ENCODE results near the gene HTN3. TPM values are rescaled to one million over a fixed set of nuclear protein-coding genes. Genes with fewer than 3 reads are reported as not detected.

The HTN3 gene
- polyA plus RNA-seq, 1 donor (not counting 4 experiments of a cell fraction or from before 2014, with no cell fraction given), result not detected

DNA sequence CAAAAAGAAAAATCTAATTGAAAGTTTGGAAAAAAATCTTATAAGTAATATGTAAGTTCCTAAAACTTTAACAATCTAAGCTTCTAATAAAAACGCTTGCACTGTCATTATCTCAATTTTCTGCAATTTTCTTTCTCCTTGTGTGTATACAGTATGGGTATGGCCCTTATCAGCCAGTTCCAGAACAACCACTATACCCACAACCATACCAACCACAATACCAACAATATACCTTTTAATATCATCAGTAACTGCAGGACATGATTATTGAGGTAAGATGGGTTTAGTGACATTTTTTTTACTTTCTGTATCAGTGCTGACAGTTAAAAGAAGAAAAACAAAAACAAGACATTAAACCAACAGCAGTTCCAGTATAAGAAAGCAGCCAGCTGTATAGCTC is 27.5 kb upstream of the HTN3 start:
- Histone ChIP-seq H3K79me2 (ENCODE audit: control insufficient read depth, insufficient read depth, low read length) (no peaks in the 10 kb centered on the region), H3K36me3 (ENCODE audit: control insufficient read depth in 2 of 2, extremely low read depth in 1 of 2, insufficient read depth in 2 of 2, low read length in 2 of 2) (no peaks in the 10 kb centered on the region), H3K9me3 (ENCODE audit: control insufficient read depth, low read depth, low read length) (no peaks in the 10 kb centered on the region), H3K4me3 (ENCODE audit: control insufficient read depth in 2 of 3, extremely low read depth in 1 of 3, insufficient read depth in 2 of 3, low read depth in 1 of 3, low read length in 3 of 3) (no peak overlapping the region), H3K4me2 (ENCODE audit: control insufficient read depth, extremely low read depth, insufficient read depth, low read depth, low read length) (no peak overlapping the region), H3K9me1 (ENCODE audit: control insufficient read depth, extremely low read depth, insufficient read depth, low read length) (no peaks in the 10 kb centered on the region), H4K20me1 (ENCODE audit: control insufficient read depth, extremely low read depth, insufficient read depth, low read length) (no peaks in the 10 kb centered on the region), H3K4me1 (ENCODE audit: control insufficient read depth, extremely low read depth, insufficient read depth, low read length) (no peaks in the 10 kb centered on the region), H2AFZ (ENCODE audit: control insufficient read depth, low read length) (no peak overlapping the region), H3K27me3 (ENCODE audit: control insufficient read depth, extremely low read depth, insufficient read depth, low read length) (no peaks in the 10 kb centered on the region), H3K9ac (ENCODE audit: control insufficient read depth, extremely low read depth, insufficient read depth, low read length) (no peak overlapping the region), H3K27ac (ENCODE audit: control insufficient read depth, insufficient read depth, low read length) (no peak overlapping the region)
- FAIRE-seq, result no peak
- dilution Hi-C loops (cut with MboI; ENCODE audit: extremely low pct_ligation_motif_present, low sequenced_read_pairs), result no loop called here
- no peak for DNase-seq (ENCODE audit: low read depth, low spot score)
- TF ChIP-seq EZH2 (IDR thresholded peaks at IDR 0.05; ENCODE audit: low read length) (no peak), CTCF (optimal IDR thresholded peaks at IDR 0.05 in 1 of 3, IDR thresholded peaks at IDR 0.05 in 1 of 3, conservative IDR thresholded peaks at IDR 0.05 in 1 of 3; ENCODE audit: extremely low read depth in 1 of 3, insufficient read depth in 2 of 3, low read length in 3 of 3) (no peak)

GRCh38 chr4:70002507-70002906 is 25.8 kb upstream of the HTN3 start:
- DNase-seq (ENCODE audit: low read depth, low spot score), result no peak
- Histone ChIP-seq H3K4me1 (ENCODE audit: control insufficient read depth, extremely low read depth, insufficient read depth, low read length) (no peaks in the 10 kb centered on the region), H3K4me2 (ENCODE audit: control insufficient read depth, extremely low read depth, insufficient read depth, low read depth, low read length) (no peak overlapping the region), H3K27me3 (ENCODE audit: control insufficient read depth, extremely low read depth, insufficient read depth, low read length) (no peaks in the 10 kb centered on the region), H3K9ac (ENCODE audit: control insufficient read depth, extremely low read depth, insufficient read depth, low read length) (no peak overlapping the region), H2AFZ (ENCODE audit: control insufficient read depth, low read length) (no peak overlapping the region), H3K27ac (ENCODE audit: control insufficient read depth, insufficient read depth, low read length) (no peak overlapping the region), H3K79me2 (ENCODE audit: control insufficient read depth, insufficient read depth, low read length) (no peaks in the 10 kb centered on the region), H4K20me1 (ENCODE audit: control insufficient read depth, extremely low read depth, insufficient read depth, low read length) (no peaks in the 10 kb centered on the region), H3K9me3 (ENCODE audit: control insufficient read depth, low read depth, low read length) (no peaks in the 10 kb centered on the region), H3K9me1 (ENCODE audit: control insufficient read depth, extremely low read depth, insufficient read depth, low read length) (no peaks in the 10 kb centered on the region), H3K4me3 (ENCODE audit: control insufficient read depth in 2 of 3, extremely low read depth in 1 of 3, insufficient read depth in 2 of 3, low read depth in 1 of 3, low read length in 3 of 3) (no peak overlapping the region), H3K36me3 (ENCODE audit: control insufficient read depth in 2 of 2, extremely low read depth in 1 of 2, insufficient read depth in 2 of 2, low read length in 2 of 2) (no peaks in the 10 kb centered on the region)
- dilution Hi-C loops (cut with MboI; ENCODE audit: extremely low pct_ligation_motif_present, low sequenced_read_pairs), result no loop called here
- TF ChIP-seq EZH2 (IDR thresholded peaks at IDR 0.05; ENCODE audit: low read length) (no peak), CTCF (optimal IDR thresholded peaks at IDR 0.05 in 1 of 3, IDR thresholded peaks at IDR 0.05 in 1 of 3, conservative IDR thresholded peaks at IDR 0.05 in 1 of 3; ENCODE audit: extremely low read depth in 1 of 3, insufficient read depth in 2 of 3, low read length in 3 of 3) (no peak)
- no peak for FAIRE-seq
